Astrocyte of the cerebellum (primary cell): ENCODE data around the gene LETM1.

ENCODE experiments used
- DNase-seq: peaks from one replicate; pipeline ENCODE4 v3.0.0-alpha.2; 2011; ENCODE audit warnings: low read depth
- H3K4me3 ChIP-seq: 2 replicates; pipeline ENCODE4 v1.5.1; 2011; ENCODE audit warnings: mild to moderate bottlenecking, low read depth, low read length, moderate library complexity
- CTCF ChIP-seq: IDR thresholded peaks from 2 replicates; pipeline ENCODE4 v1.5.1; 2012; ENCODE audit warnings: low read length, low read depth, moderate library complexity, mild to moderate bottlenecking; ENCODE audit errors: missing control alignments
- in situ Hi-C: cut with HindIII; loops from 2 replicates; pipeline ENCODE4 v1.10.0; 2017; ENCODE audit warnings: low sequenced_read_pairs

LETM1 gene

GRCh38 chr4:1815997-1816860, 39.7 kb downstream of the LETM1 start:
- in situ Hi-C loops: no loop called here
- H3K4me3 ChIP-seq: no peak overlapping the region
- no peak for TF ChIP-seq CTCF
- DNase-seq: no peak

DNA sequence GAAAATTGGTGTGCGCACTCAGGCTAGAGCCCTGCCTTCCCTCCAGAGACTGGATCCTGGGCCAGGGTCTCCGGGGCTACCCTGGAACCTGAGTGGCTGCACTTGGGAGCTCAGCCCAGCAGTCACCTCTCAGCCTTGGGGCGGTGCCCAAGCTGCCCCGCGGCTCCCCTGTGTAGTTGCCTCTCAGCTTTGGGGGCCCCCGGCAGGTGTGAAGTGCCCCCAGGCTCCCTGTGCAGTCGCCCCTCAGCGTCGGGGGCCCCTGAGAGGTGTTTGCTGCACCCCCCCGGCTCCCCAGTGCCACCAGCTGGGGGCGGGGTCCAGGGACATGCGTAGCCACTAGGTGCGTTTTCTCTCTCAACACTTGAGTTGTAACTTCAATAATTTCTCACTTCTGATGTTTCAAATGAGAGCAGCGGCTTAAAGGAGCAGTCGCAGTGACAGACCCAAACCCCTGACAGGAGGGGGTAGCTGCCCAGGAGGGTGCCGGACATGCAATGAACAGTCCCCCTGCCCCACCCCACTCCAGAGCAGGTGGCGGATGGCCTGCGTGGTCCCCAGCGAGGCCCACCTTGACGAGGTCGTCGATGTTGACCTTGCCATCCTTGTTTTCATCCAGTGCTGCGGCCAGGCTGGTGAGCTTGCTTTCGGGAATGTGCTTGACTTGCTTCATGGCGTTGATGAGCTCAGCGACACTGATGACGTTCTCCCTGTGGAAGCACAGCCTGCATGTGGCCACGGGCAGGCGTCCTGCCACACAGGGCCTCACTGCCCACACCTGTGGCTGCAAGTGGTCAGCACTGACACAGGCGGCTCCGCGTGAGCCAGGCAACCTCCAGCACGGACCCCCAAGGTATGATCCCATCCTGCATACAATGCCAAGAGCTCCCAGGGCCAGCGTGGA, 40.6 kb downstream of the LETM1 start:
- no peak for TF ChIP-seq CTCF
- no peak for DNase-seq
- in situ Hi-C loops: no loop called here
- no peak overlapping the region for H3K4me3 ChIP-seq

- no peak overlapping the region for H3K4me3 ChIP-seq
- no peak for TF ChIP-seq CTCF
- no peak for DNase-seq
- in situ Hi-C loops: loop anchor here (5.0 kb wide), 1 partner anchor 43 kb away; the partner anchor contains the start of gene LETM1
Observed at GRCh38 chr4:1814453-1814852, 41.5 kb downstream of the LETM1 start.

- no peak for DNase-seq
- TF ChIP-seq CTCF: no peak
- in situ Hi-C loops: loop anchor here (5.0 kb wide), 1 partner anchor 43 kb away; the partner anchor contains the start of gene LETM1
- no peak overlapping the region for H3K4me3 ChIP-seq
Observed at GRCh38 chr4:1813915-1814314, 42.0 kb downstream of the LETM1 start.

DNA sequence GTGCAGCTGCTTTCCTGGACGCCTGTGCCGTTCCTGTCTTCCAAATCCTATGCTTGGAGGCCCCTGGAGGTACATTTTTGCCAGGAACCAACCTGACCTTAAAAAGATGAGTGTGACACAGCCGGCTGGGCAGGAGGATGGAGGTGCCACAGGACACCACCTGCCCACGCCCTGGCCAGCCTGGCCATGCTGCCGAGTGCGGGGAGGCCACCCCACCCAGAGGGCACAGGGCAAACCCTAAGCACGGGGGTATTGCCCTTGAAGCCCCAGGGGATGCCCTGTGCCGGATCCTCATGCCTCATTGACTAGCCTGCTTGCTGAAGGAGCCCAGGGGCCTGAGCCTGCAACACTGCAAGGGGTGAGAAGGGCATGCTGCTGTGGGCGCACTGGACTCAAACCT, 42.7 kb downstream of the LETM1 start:
- H3K4me3 ChIP-seq: no peak overlapping the region
- DNase-seq: no peak
- TF ChIP-seq CTCF: no peak
- in situ Hi-C loops: loop anchor here (5.0 kb wide), 1 partner anchor 44 kb away; the partner anchor contains the start of gene LETM1

- in situ Hi-C loops: loop anchor here (5.0 kb wide), 1 partner anchor 45 kb away; the partner anchor contains the start of gene LETM1
- no peak for TF ChIP-seq CTCF
Observed at GRCh38 chr4:1812720-1813119, 43.2 kb downstream of the LETM1 start.

More at GRCh38 chr4:1812720-1813119, 43.2 kb downstream of the LETM1 start:
- DNase-seq: no peak
- H3K4me3 ChIP-seq: no peak overlapping the region
